Panc1 (cell line): Measurements from ENCODE around the gene PPIA.

Experiments used
- POLR2AphosphoS5 ChIP-seq: IDR thresholded peaks from 2 replicates; pipeline ENCODE4 v1.6.1; 2012; ENCODE audit warnings: mild to moderate bottlenecking, low read depth, low read length, moderate library complexity
- SIN3A ChIP-seq: IDR thresholded peaks from 2 replicates; pipeline ENCODE4 v1.6.1; 2012; ENCODE audit warnings: low read depth, mild to moderate bottlenecking, low read length, moderate library complexity, borderline replicate concordance; ENCODE audit not compliant: insufficient read depth
- TCF7L2 ChIP-seq: IDR thresholded peaks from 2 replicates; pipeline ENCODE4 v1.6.1; 2011; ENCODE audit warnings: mild to moderate bottlenecking, low read depth, low read length, inconsistent platforms
- TF ChIP-seq, protein P1 (sequence below): fragments of 450-650 bp; IDR thresholded peaks from 2 replicates; pipeline ENCODE4 v1.5.1; 2017; ENCODE audit warnings: mild to moderate bottlenecking

DNA sequence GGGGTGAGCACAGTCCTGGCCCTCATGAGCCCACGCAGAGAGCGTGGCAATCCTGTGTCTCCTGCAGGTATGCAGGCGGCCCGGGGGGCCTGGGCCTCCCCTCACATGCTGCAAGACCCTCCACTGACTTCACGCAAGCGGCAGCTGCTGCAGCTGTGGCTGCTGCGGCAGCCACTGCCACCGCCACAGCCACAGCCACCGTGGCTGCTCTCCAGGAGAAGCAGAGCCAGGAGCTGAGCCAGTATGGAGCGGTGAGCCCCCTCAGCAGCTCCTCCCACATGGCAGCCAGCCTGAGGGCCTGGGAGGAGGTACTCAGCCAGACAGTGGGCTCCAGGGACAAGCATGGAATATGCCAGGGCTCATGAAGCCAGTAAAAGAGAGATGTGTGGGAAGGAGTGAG lies 39.2 kb upstream of the PPIA start:
- TF ChIP-seq, protein P1, sequence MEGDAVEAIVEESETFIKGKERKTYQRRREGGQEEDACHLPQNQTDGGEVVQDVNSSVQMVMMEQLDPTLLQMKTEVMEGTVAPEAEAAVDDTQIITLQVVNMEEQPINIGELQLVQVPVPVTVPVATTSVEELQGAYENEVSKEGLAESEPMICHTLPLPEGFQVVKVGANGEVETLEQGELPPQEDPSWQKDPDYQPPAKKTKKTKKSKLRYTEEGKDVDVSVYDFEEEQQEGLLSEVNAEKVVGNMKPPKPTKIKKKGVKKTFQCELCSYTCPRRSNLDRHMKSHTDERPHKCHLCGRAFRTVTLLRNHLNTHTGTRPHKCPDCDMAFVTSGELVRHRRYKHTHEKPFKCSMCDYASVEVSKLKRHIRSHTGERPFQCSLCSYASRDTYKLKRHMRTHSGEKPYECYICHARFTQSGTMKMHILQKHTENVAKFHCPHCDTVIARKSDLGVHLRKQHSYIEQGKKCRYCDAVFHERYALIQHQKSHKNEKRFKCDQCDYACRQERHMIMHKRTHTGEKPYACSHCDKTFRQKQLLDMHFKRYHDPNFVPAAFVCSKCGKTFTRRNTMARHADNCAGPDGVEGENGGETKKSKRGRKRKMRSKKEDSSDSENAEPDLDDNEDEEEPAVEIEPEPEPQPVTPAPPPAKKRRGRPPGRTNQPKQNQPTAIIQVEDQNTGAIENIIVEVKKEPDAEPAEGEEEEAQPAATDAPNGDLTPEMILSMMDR, result no peak
- TF ChIP-seq SIN3A (no peak), POLR2AphosphoS5 (no peak), TCF7L2 (no peak)
